ENCODE data around the gene PRDM2.

DNA sequence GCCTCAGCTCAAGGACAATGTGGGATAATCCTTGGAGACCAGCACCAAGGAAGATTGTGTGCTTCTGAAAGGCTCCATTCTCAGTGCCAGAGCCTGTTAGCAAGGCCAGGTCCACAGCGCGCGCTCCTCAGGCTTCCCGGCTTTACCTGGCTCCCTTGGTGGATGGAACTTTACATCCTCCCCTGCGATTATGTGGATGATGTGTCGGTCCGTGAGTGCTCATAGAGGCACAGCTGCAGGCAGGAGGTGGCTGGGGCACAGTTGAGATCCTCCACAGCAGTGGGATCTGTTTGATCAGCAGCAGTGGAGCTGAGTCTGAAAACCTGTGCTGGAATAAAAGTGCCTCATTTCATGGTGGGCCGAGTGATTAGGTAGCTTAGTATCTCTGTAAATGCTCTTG is 62.7 kb downstream of the PRDM2 start:
- TF ChIP-seq, protein P1, sequence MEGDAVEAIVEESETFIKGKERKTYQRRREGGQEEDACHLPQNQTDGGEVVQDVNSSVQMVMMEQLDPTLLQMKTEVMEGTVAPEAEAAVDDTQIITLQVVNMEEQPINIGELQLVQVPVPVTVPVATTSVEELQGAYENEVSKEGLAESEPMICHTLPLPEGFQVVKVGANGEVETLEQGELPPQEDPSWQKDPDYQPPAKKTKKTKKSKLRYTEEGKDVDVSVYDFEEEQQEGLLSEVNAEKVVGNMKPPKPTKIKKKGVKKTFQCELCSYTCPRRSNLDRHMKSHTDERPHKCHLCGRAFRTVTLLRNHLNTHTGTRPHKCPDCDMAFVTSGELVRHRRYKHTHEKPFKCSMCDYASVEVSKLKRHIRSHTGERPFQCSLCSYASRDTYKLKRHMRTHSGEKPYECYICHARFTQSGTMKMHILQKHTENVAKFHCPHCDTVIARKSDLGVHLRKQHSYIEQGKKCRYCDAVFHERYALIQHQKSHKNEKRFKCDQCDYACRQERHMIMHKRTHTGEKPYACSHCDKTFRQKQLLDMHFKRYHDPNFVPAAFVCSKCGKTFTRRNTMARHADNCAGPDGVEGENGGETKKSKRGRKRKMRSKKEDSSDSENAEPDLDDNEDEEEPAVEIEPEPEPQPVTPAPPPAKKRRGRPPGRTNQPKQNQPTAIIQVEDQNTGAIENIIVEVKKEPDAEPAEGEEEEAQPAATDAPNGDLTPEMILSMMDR (conservative IDR thresholded peaks at IDR 0.05), result no peak
- no peak for TF ChIP-seq ZFX (IDR thresholded peaks at IDR 0.05)

All from C4-2B (cell line).